ENCODE measurements around the gene IQGAP2.

DNA sequence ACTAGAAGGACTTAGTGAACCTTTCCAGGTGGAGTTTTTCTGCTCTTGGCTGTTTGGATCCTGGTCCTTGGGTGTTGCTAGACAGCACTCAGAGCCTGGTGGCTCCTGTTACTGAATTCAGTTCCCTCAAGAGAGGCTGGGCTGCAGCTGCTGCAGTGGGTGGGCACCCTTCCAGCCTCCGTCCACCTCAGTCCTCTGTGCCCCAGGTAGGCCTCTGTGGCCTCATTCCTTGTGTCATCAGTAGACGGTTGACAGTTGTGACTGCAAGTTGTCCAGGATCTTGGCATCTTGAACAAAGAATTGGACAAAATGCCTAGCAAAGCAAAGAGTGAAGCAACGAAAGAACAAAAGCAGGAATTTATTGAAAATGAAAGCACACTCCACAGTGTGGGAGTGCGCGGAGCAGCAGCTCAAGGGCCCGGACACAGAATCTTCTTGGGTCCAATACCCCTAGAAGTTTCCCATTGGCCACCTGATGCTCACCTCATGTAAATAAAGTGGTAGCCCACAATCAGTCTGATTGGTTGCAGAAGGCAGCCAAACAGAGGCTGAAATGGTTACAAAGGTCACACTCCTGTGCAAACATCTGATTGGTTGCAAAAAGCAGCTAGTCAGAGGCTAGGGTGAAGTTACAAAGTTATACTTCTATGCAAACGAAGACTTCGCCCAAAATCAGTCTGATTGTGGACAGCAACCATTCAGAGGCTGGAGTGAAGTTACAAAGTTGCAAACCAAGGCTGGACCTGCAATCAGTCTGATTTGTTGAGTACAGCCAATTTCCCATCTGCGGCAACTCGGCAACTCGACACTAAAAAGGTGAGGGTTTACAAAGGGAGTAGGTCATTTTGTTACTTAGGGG lies 352.9 kb downstream of the IQGAP2 start:
- TF ChIP-seq POLR2A (IDR thresholded peaks at IDR 0.05; ENCODE audit: low read length) (no peak), GATA1 (IDR thresholded peaks at IDR 0.05; ENCODE audit: low read depth, low read length) (no peak)

Measured in erythroblast (primary cell).